WI38 (cell line): Measurements from ENCODE around the gene MYL4.
A peak's percentile ranks its signal among the peaks of the same experiment; 100 is the strongest.

Experiments
- H3K4me3 ChIP-seq: 2 replicates; pipeline ENCODE4 v1.5.1; 2011; ENCODE audit warnings: low read depth, mild to moderate bottlenecking, control low read depth, low read length
- CTCF ChIP-seq: IDR thresholded peaks from 2 replicates; pipeline ENCODE4 v1.5.1; 2012; ENCODE audit warnings: low read depth, mild to moderate bottlenecking, control low read depth, low read length

MYL4 gene

GRCh38 chr17:47188876-47189731 lies 20.0 kb upstream of the MYL4 start, which contains the start of gene CDC27:
TSS of gene CDC27 (minus strand) at chr17:47189295. CDS start at chr17:47189172, 123 bp downstream.
- H3K4me3 ChIP-seq = peak within 1 kb of the TSS; percentile 97
- TF ChIP-seq CTCF = no peak

- TF ChIP-seq CTCF = no peak
- H3K4me3 ChIP-seq = peak overlapping the region; percentile 97
These were observed 19.4 kb upstream of the MYL4 start for GRCh38 chr17:47189732-47190237.

GRCh38 chr17:47190243-47190642 lies 18.9 kb upstream of the MYL4 start:
- no peak for TF ChIP-seq CTCF

GRCh38 chr17:47190770-47191169 lies 18.4 kb upstream of the MYL4 start:
- H3K4me3 ChIP-seq = no peak overlapping the region
- TF ChIP-seq CTCF = no peak

More at GRCh38 chr17:47190243-47190642, 18.9 kb upstream of the MYL4 start:
- no peak overlapping the region for H3K4me3 ChIP-seq

- no peak overlapping the region for H3K4me3 ChIP-seq
- no peak for TF ChIP-seq CTCF
These were observed 16.6 kb upstream of the MYL4 start for GRCh38 chr17:47192554-47192953.

- TF ChIP-seq CTCF = no peak
- H3K4me3 ChIP-seq = no peak overlapping the region
These were observed 15.1 kb upstream of the MYL4 start for GRCh38 chr17:47193931-47194511.

GRCh38 chr17:47197821-47198220 lies 11.3 kb upstream of the MYL4 start:
- no peak overlapping the region for H3K4me3 ChIP-seq
- no peak for TF ChIP-seq CTCF
